ENCODE measurements around the gene RANBP1.

Gene RANBP1

DNA sequence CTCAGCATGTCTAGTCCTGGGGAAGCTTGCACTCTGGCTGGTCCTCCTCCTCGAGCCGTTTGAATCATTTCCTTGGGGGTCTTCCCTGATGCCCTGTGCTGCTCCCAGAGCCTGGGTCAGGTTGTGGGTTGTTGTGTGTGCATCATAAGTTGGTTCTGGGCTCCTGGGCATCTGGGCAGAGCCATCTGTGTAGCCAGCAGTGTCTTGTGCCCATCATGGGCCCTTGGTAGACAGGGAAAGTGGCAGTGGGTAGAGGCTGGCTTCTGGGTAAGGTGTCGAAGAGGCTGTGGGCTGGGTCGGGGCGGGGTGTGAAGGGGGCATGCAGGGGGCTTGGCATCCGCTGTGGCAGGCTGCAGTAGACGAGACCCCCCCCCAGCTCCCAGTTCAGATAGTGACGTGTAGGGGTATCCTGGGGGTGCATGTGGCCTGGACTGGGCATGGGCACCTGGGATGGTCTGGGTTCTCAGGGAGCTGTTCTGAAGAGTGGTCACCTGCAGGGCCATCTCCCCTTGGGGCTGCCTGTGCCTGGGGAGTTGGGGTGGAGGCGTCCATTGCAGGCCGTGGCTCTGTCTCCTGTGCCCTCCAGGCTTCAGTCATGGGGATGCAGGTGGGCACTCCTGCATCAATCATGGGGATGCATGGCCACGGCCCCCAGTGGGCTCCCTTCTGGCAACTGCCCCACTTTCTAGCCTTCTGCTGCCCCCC is 8.3 kb downstream of the RANBP1 start:
- Histone ChIP-seq H3K4me1 (peaks cover 91% of the 10 kb centered on the region), H3K4me3 (no peak overlapping the region), H3K27me3 (no peaks in the 10 kb centered on the region), H3K9me3 (no peaks in the 10 kb centered on the region), H3K36me3 (peaks cover 93% of the 10 kb centered on the region), H4K20me1 (peaks cover 92% of the 10 kb centered on the region), H3K4me2 (peak overlapping the region; percentile 79), H3K27ac (peak overlapping the region; percentile 44), H3K9ac (peak overlapping the region; percentile 42)
- TF ChIP-seq Cebpa-rat (IDR thresholded peaks at IDR 0.05) = no peak

DNA sequence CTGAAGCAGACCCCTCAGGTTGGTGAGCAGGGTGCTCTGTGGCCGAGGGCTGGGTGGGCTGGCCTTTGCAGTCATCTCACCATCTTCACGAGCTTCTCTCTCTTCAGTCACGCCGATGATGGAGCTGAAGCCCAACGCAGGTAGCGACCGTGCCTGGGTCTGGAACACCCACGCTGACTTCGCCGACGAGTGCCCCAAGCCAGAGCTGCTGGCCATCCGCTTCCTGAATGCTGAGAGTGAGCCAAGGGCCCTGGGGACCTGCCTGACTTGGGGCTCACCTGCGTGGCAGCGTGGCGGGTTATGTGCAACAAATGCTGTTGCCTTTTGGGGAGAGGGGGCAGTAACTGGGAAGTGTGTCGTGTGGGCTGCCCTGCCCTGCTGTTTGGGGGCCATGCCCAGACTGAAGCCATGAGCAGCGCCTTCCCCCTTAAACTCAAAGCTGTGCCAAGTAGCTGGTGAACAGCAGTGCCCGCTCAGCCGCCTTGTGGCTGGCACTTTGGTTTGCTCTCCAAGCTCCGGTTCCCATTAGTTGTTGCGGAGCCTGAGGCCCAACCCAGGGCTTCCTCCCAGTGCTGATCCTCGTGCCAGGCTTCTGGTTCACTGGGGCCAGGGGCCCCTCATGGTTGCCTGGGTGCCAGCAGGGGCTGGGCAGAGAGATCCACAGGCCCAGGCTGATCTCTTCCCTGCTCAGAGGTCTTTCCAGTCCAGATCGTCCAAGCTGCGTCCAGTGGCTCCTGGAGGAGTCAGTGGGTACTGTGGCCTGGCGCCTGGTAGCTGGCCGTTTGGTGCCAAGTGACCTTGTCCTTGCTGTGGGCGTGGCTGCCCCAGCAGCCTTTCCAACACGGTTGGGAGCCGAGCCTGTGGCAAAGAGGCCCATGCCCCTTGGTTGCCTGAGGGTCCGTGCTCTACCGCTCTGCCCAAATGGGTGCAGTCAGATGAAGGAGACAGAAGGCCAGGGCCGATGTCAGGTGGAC is 9.6 kb downstream of the RANBP1 start:
- peak overlapping the region; percentile 79 for H3K27ac ChIP-seq
- H3K9ac ChIP-seq = peak overlapping the region; percentile 72
- H4K20me1 ChIP-seq = peaks cover 87% of the 10 kb centered on the region
- H3K4me3 ChIP-seq = peak overlapping the region; percentile 31
- peaks cover 80% of the 10 kb centered on the region for H3K36me3 ChIP-seq
- peaks cover 91% of the 10 kb centered on the region for H3K4me1 ChIP-seq
- no peaks in the 10 kb centered on the region for H3K27me3 ChIP-seq
- peak overlapping the region; percentile 79 for H3K4me2 ChIP-seq
- TF ChIP-seq Cebpa-rat (IDR thresholded peaks at IDR 0.05) = no peak
- no peaks in the 10 kb centered on the region for H3K9me3 ChIP-seq

DNA sequence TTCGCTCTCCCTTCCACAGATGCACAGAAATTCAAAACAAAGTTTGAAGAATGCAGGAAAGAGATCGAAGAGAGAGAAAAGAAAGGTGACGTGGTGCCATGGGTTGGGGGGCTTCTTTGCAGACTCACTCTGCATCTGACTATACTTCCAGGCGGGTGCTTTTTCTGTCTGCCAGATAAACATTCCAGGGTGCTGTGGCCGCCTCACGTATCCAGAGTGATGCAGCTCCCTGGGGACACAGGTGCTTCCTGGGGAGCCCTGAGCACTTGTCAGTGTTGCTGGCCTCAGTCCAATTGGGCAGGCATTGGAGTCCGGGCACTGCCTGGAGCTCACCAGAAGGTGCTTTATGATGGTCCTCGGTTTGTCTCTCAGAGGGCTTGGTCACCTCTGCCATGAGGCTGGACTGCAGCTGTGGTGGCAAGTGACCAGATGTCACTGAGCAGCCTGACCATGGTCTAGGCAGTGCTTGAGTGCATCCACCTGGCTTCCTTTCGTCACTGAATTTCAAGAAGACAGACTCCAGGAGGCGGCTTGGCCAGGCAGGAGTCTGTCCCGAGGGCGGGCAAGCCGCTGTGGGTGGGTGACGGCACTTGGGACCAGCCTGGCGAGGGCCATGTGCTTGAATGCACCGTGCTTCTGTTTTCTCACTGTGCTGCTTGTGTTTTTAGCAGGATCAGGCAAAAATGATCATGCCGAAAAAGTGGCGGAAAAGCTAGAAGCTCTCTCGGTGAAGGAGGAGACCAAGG is 10.6 kb downstream of the RANBP1 start:
- H3K27me3 ChIP-seq = no peaks in the 10 kb centered on the region
- peaks cover 71% of the 10 kb centered on the region for H3K36me3 ChIP-seq
- TF ChIP-seq Cebpa-rat (IDR thresholded peaks at IDR 0.05) = no peak
- peaks cover 77% of the 10 kb centered on the region for H4K20me1 ChIP-seq
- peak overlapping the region; percentile 31 for H3K4me3 ChIP-seq
- H3K27ac ChIP-seq = peak overlapping the region; percentile 79
- H3K4me2 ChIP-seq = peak overlapping the region; percentile 79
- H3K9ac ChIP-seq = peak overlapping the region; percentile 72
- no peaks in the 10 kb centered on the region for H3K9me3 ChIP-seq
- H3K4me1 ChIP-seq = peaks cover 86% of the 10 kb centered on the region

DNA sequence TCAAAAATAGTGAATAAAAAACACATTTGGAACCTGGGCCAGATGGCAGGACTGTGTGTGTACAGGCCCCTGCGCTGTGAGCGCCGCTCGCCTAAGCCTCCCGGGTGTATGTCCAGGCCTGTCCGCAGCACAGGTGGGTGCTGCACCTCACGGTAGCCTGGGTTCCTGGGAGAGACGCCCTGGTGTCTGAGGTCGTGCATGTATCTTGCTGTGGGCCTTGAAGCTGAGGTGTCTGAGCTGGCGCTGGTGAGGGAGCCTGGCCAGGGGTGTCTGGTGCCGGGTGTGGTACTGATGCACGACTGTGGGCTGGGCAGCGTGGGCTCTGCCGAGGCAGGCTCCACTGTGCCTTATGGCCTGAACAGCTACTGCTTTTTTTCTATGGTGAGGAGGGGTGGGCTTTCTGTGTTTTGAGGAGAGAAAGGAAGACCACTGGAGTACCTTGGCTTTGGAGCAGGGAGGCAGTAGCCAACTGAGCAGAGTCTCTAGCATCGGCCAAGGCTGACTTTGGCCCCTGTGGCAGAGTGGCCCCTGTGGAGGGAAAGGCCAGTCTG is 11.5 kb downstream of the RANBP1 start:
- no peak for TF ChIP-seq Cebpa-rat (IDR thresholded peaks at IDR 0.05)
- Histone ChIP-seq H3K4me1 (peaks cover 79% of the 10 kb centered on the region), H3K27ac (peak overlapping the region; percentile 79; the same call in 1 of the 2 replicates), H3K36me3 (peaks cover 61% of the 10 kb centered on the region), H3K27me3 (no peaks in the 10 kb centered on the region), H3K4me3 (no peak overlapping the region; the same call in 1 of the 2 replicates), H3K4me2 (peak overlapping the region; percentile 79), H4K20me1 (peaks cover 72% of the 10 kb centered on the region), H3K9ac (peak overlapping the region; percentile 40; the same call in 1 of the 2 replicates), H3K9me3 (no peaks in the 10 kb centered on the region)

DNA sequence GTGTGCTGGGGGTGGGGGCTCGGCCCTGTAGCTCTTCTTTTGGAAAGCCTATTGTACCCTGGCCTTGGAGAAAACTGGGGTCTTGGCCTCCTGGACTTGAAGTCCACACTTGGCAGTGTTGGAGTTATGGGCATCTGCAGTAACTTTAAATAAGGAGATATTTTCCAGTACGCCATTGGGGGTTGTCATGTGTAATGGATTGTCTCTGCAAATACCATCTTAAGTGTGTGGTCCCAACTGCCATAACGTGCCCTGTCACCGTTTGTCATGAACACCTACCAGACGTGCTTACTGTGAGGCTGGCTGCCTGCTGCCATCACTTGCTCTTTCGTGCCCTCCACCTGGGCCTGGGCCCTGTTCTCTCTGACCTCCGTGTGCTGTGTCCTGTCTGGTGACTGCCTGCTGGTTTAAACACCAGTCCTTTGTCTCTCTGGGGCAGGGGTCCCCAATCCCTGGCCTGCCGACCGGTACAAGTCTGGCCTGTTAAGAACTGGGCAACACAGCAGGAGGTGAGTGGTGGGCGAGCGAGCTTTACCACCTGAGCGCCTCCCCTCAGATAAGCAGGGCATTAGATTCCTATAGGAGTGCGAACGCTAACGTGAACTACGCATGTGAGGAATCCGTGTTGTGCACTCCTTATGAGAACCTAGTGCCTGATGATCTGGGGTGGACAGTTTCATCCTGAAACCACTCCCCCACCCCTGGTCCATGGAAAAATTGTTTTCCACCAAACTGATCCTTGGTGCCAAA is 12.1 kb downstream of the RANBP1 start:
- Histone ChIP-seq H3K36me3 (peaks cover 57% of the 10 kb centered on the region), H3K27me3 (no peaks in the 10 kb centered on the region), H4K20me1 (peaks cover 77% of the 10 kb centered on the region), H3K4me3 (no peak overlapping the region), H3K4me2 (peak overlapping the region; percentile 79; the same call in 1 of the 2 replicates), H3K9me3 (no peaks in the 10 kb centered on the region), H3K27ac (peak overlapping the region; percentile 79; the same call in 1 of the 2 replicates), H3K4me1 (peaks cover 85% of the 10 kb centered on the region), H3K9ac (peak overlapping the region; percentile 40)
- TF ChIP-seq Cebpa-rat (IDR thresholded peaks at IDR 0.05) = no peak

GRCh38 chr22:20128619-20128901 is 12.7 kb downstream of the RANBP1 start:
- Histone ChIP-seq H3K36me3 (peaks cover 53% of the 10 kb centered on the region), H3K27ac (0 out of 2 replicates have a peak overlapping the region, but pooled peaks have one; percentile 79), H3K9ac (no peak overlapping the region), H4K20me1 (peaks cover 78% of the 10 kb centered on the region), H3K4me1 (peaks cover 87% of the 10 kb centered on the region), H3K27me3 (no peaks in the 10 kb centered on the region), H3K9me3 (no peaks in the 10 kb centered on the region), H3K4me3 (no peak overlapping the region), H3K4me2 (no peak overlapping the region)
- TF ChIP-seq Cebpa-rat (IDR thresholded peaks at IDR 0.05) = no peak

- peak overlapping the region; percentile 92 for H3K4me2 ChIP-seq
- TF ChIP-seq Cebpa-rat (IDR thresholded peaks at IDR 0.05) = no peak
- H3K9me3 ChIP-seq = no peaks in the 10 kb centered on the region
- H3K9ac ChIP-seq = no peak overlapping the region
- no peak overlapping the region for H3K4me3 ChIP-seq
- 0 out of 2 replicates have a peak overlapping the region, but pooled peaks have one; percentile 79 for H3K27ac ChIP-seq
- H3K36me3 ChIP-seq = peaks cover 48% of the 10 kb centered on the region
- peaks cover 78% of the 10 kb centered on the region for H4K20me1 ChIP-seq
- H3K27me3 ChIP-seq = no peaks in the 10 kb centered on the region
- H3K4me1 ChIP-seq = peaks cover 87% of the 10 kb centered on the region
These were observed 13.2 kb downstream of the RANBP1 start for GRCh38 chr22:20128902-20129746.

- Histone ChIP-seq H3K4me1 (peaks cover 87% of the 10 kb centered on the region), H3K36me3 (peaks cover 42% of the 10 kb centered on the region), H4K20me1 (peaks cover 78% of the 10 kb centered on the region), H3K27ac (no peak overlapping the region), H3K9ac (no peak overlapping the region), H3K27me3 (no peaks in the 10 kb centered on the region), H3K4me3 (no peak overlapping the region), H3K9me3 (no peaks in the 10 kb centered on the region), H3K4me2 (peak overlapping the region; percentile 92)
- no peak for TF ChIP-seq Cebpa-rat (IDR thresholded peaks at IDR 0.05)
These were observed 13.8 kb downstream of the RANBP1 start for GRCh38 chr22:20129747-20130014.

All from BLaER1 (cell line).